Chondrocyte (in vitro differentiated cells): Measurements from ENCODE around the gene CHKA. TPM values are rescaled to one million over a fixed set of nuclear protein-coding genes. Genes with fewer than 3 reads are reported as not detected.
A peak's percentile ranks its signal among the peaks of the same experiment; 100 is the strongest.

Experiments used
- DNase-seq: peaks from one replicate; pipeline ENCODE4 v3.0.0; 2021; ENCODE audit warnings: mixed read lengths, low spot score
- H3K27ac Mint-ChIP-seq: one replicate; pipeline ENCODE4 v1.8.0; 2021; ENCODE audit warnings: mild to moderate bottlenecking, moderate library complexity, mixed read lengths; ENCODE audit not compliant: unreplicated experiment
- H3K27me3 Mint-ChIP-seq: 2 replicates; pipeline ENCODE4 v1.8.0; 2021; ENCODE audit warnings: low read depth, mixed read lengths
- H3K36me3 Mint-ChIP-seq: 2 replicates; pipeline ENCODE4 v1.8.0; 2021; ENCODE audit warnings: low read depth, mixed read lengths
- H3K4me1 Mint-ChIP-seq: 2 replicates; pipeline ENCODE4 v1.8.0; 2021; ENCODE audit warnings: low read depth, mild to moderate bottlenecking, mixed read lengths
- H3K4me3 Mint-ChIP-seq: one replicate; pipeline ENCODE4 v1.8.0; 2021; ENCODE audit warnings: mild to moderate bottlenecking, moderate library complexity, mixed read lengths; ENCODE audit not compliant: unreplicated experiment
- H3K9me3 Mint-ChIP-seq: 2 replicates; pipeline ENCODE4 v1.8.0; 2021; ENCODE audit warnings: low read depth, mixed read lengths
- total RNA-seq: library from RNA; stranded (reverse); gene quantifications from 3 replicates; pipeline ENCODE4 v1.2.1, GENCODE V29; 2021
- TF ChIP-seq, protein P1 (sequence below): fragments of 200-600 bp; sonication (generic); IDR thresholded peaks from 2 replicates; pipeline ENCODE4 v1.5.0; 2021; ENCODE audit warnings: antibody characterized with exemption, mild to moderate bottlenecking, moderate library complexity

Gene CHKA
- total RNA-seq, 1 donor from 2014 or later: 21.0 TPM

DNA sequence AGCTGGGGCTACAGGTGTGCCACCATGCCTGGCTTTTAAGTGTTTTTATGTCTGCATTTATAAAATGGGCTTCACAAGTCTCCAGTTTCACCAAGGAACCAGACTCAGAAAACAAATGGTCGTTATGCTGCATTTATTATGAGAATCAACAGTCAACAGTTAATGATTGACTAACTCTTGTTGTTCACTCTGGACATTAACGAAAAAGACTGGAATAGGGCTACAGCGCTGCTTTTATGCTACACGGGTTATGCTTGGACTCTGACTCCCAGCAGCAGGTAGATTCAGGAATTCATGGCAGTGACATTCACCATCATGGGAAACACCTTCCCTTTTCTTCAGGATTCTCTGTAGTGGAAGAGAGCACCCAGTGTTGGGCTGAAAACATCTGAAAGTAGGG lies 44.4 kb upstream of the CHKA start:
- H3K9me3 Mint-ChIP-seq: no peaks in the 10 kb centered on the region
- H3K4me3 Mint-ChIP-seq: no peak overlapping the region
- H3K27me3 Mint-ChIP-seq: no peaks in the 10 kb centered on the region
- H3K27ac Mint-ChIP-seq: no peak overlapping the region
- TF ChIP-seq, protein P1, sequence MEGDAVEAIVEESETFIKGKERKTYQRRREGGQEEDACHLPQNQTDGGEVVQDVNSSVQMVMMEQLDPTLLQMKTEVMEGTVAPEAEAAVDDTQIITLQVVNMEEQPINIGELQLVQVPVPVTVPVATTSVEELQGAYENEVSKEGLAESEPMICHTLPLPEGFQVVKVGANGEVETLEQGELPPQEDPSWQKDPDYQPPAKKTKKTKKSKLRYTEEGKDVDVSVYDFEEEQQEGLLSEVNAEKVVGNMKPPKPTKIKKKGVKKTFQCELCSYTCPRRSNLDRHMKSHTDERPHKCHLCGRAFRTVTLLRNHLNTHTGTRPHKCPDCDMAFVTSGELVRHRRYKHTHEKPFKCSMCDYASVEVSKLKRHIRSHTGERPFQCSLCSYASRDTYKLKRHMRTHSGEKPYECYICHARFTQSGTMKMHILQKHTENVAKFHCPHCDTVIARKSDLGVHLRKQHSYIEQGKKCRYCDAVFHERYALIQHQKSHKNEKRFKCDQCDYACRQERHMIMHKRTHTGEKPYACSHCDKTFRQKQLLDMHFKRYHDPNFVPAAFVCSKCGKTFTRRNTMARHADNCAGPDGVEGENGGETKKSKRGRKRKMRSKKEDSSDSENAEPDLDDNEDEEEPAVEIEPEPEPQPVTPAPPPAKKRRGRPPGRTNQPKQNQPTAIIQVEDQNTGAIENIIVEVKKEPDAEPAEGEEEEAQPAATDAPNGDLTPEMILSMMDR: no peak
- DNase-seq: no peak
- H3K36me3 Mint-ChIP-seq: peaks cover 31% of the 10 kb centered on the region
- H3K4me1 Mint-ChIP-seq: peaks cover 3% of the 10 kb centered on the region

DNA sequence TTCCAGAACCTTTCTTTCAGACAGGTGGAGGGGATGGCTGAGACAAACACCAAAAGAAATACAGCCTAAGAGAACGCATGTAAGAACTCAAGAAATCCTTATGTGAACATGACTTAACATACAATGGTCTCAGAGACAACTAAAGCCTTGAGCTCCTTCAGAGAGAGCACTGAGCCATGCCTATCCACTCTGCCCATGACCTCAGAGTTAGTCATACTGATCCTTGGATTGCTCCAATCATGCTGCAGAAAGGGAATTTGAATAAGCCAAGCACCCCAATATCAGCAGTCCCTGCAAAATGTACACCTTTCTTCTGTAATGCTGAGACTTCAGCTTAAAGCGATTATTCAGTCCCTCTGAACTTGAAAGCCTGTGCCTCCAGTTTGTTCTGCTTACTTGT lies 43.2 kb upstream of the CHKA start:
- DNase-seq: no peak
- peaks cover 26% of the 10 kb centered on the region for H3K36me3 Mint-ChIP-seq
- H3K9me3 Mint-ChIP-seq: no peaks in the 10 kb centered on the region
- TF ChIP-seq, protein P1: no peak
- no peaks in the 10 kb centered on the region for H3K27me3 Mint-ChIP-seq
- no peak overlapping the region for H3K27ac Mint-ChIP-seq
- peaks cover 8% of the 10 kb centered on the region for H3K4me1 Mint-ChIP-seq
- no peak overlapping the region for H3K4me3 Mint-ChIP-seq

DNA sequence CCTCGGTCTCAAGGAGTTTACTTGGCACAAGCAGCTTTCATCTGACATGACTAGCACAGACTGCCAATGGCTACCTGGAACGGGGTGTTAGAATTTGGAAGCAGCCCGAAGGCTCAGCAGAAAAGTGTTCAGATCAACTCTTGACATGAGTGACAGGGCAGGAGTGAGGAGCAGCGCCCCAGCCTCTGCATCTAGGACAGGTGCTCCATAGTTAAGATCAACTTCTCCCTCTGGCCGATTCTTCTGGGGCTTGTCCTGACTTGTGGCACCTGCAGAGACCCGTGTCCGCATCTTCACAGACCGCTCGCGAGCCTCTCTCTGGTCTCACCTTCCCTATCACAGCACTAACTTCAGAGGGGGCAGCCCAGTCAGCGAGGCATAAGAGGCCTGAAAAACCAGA lies 42.5 kb upstream of the CHKA start:
- peaks cover 8% of the 10 kb centered on the region for H3K4me1 Mint-ChIP-seq
- no peak for DNase-seq

DNA sequence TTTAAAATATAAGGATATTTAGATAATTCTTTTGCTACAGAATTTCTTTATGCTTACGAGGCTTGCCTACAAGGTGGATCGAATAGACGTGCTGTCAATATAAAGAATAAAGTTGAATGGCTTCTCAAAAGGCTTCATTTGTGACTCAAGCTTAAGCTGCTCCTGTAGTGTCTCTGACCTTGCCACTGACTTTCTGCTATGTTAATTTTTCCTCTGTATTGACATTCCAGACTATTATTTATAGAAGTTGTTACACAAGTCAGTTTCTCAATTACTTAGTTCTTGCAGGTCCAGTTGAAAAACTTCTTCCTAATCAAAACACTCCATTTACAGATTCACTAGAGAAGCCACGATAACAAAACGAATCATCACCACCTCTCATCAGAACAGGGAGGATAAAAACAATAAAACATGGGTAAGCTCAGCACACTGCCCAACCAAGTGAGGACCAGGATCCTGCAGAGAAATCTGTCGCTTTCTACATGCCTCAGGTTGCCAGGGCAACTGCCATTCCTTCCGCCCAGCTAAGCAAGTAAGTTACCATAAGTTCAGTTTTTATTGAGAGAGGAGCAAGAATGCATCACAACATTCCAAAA lies 39.0 kb upstream of the CHKA start:
- no peaks in the 10 kb centered on the region for H3K27me3 Mint-ChIP-seq
- H3K4me1 Mint-ChIP-seq: peaks cover 8% of the 10 kb centered on the region
- H3K4me3 Mint-ChIP-seq: no peak overlapping the region
- no peak for DNase-seq
- H3K27ac Mint-ChIP-seq: peak overlapping the region; percentile 8
- TF ChIP-seq, protein P1: no peak
- H3K9me3 Mint-ChIP-seq: no peaks in the 10 kb centered on the region
- peaks cover 36% of the 10 kb centered on the region for H3K36me3 Mint-ChIP-seq

More for the DNA sequence above, 42.5 kb upstream of the CHKA start:
- peaks cover 24% of the 10 kb centered on the region for H3K36me3 Mint-ChIP-seq
- H3K27ac Mint-ChIP-seq: no peak overlapping the region
- H3K9me3 Mint-ChIP-seq: no peaks in the 10 kb centered on the region
- TF ChIP-seq, protein P1: no peak
- no peak overlapping the region for H3K4me3 Mint-ChIP-seq
- no peaks in the 10 kb centered on the region for H3K27me3 Mint-ChIP-seq

DNA sequence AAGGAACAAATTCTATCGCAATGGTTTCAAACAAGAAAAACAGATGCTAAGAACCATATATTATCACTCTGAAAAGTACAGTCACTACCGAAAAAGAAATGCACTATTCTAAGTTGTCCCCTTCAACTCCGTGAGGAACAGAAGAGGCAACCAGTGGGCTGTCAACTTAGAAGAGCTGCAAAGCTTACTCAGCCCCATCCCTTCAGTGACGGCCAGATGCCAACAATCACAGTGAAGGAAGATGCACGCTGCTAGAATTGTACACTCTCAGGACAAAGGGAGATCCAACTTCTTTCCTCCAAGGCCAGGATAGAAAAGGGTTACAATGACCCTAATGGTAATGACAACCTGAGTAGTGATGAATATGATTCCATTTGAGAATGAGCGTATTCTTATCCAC lies 38.5 kb upstream of the CHKA start:
- no peak overlapping the region for H3K27ac Mint-ChIP-seq
- TF ChIP-seq, protein P1: no peak
- H3K36me3 Mint-ChIP-seq: peaks cover 38% of the 10 kb centered on the region
- no peaks in the 10 kb centered on the region for H3K27me3 Mint-ChIP-seq
- H3K4me3 Mint-ChIP-seq: no peak overlapping the region
- no peaks in the 10 kb centered on the region for H3K9me3 Mint-ChIP-seq
- DNase-seq: no peak
- peaks cover 8% of the 10 kb centered on the region for H3K4me1 Mint-ChIP-seq
